Measurements from ENCODE around the gene PLXND1.

Gene PLXND1

DNA sequence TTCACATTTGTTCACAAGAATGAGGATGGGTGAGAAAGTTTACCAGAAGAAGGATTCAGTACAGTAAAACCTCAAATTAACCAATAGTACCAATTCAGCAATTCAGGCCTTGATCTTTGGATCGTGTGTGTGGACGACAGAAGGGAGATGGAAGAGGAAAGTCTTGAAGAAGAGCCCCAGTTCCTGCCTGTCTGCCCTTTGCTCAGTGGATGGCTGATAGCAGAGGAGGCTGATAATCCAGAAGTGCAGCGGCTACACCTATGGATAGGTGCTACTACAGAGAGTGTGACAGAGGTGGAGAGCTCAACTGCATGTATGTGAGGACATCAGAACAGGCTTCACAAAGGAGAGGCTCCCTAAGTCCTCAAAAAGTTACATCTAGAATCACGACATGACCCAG, 29.2 kb upstream of the PLXND1 start:
- Mint-ChIP-seq H3K4me3 (no peak overlapping the region), H3K27me3 (peaks cover 22% of the 10 kb centered on the region), H3K27ac (no peak overlapping the region), H3K4me1 (no peaks in the 10 kb centered on the region), H3K9me3 (no peaks in the 10 kb centered on the region), H3K36me3 (no peaks in the 10 kb centered on the region)
- CTCF ChIA-PET: no interaction called here
- no peak for DNase-seq

DNA sequence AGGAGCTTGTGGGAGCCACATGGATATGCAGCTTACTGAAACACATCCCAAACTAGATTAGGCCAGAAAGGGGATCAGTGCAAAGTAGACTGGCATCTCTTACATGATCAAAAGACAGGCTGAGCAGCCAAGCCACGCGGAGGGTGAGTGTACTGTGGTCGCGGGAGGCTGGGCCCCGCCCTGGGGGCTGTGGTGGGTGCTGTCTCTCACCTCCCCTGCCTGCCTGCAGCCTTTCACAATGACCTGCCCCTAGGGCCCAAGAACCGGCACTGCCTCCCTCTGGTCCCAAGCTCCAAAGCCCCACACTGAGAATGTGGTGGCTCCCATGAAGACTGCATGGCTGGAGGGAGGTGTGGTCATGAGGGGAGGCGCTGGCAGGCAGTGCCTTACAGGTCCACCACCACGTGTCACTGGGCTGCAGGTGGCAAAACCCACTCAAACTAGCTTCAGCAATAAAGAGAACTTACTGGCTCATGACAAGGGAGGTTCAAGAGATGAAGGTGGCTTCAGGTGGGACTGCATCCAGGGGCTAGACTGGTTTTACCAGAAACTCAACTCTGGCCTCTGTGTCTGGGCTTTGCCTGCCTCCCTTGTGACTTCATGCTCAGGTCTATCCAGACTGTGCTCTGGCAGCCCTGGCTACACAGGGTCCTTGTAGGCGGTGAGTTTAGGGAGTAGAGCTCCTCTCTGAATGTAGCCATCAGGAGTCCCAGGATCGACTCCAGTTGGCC, 27.4 kb upstream of the PLXND1 start:
- H3K27ac Mint-ChIP-seq: no peak overlapping the region
- peaks cover 30% of the 10 kb centered on the region for H3K27me3 Mint-ChIP-seq
- CTCF ChIA-PET: no interaction called here
- H3K4me3 Mint-ChIP-seq: no peak overlapping the region
- no peaks in the 10 kb centered on the region for H3K4me1 Mint-ChIP-seq
- DNase-seq: no peak
- no peaks in the 10 kb centered on the region for H3K36me3 Mint-ChIP-seq
- H3K9me3 Mint-ChIP-seq: no peaks in the 10 kb centered on the region

DNA sequence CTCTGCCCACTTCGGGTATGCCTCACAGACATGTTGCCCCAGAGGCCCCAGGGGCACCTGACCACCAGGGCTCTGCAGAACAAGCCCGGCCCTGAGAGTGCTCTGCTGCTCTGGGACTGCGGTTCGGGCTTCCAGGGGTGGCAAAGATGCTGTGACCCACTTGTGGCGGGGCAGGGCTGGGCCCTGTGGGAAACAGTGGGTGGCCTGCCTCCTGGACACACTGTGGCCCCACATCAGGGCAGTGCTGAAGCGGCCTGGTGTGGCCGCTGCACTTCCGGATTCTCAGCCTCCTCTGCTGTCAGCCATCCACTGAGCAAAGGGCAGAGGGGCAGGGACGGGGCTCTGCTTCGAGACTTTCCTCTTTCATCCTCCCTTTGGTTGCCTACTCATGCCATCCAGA, 26.5 kb upstream of the PLXND1 start:
- CTCF ChIA-PET: no interaction called here
- Mint-ChIP-seq H3K9me3 (no peaks in the 10 kb centered on the region), H3K36me3 (no peaks in the 10 kb centered on the region), H3K27me3 (peaks cover 37% of the 10 kb centered on the region), H3K4me3 (no peak overlapping the region), H3K4me1 (peaks cover 2% of the 10 kb centered on the region), H3K27ac (no peak overlapping the region)
- DNase-seq: no peak

DNA sequence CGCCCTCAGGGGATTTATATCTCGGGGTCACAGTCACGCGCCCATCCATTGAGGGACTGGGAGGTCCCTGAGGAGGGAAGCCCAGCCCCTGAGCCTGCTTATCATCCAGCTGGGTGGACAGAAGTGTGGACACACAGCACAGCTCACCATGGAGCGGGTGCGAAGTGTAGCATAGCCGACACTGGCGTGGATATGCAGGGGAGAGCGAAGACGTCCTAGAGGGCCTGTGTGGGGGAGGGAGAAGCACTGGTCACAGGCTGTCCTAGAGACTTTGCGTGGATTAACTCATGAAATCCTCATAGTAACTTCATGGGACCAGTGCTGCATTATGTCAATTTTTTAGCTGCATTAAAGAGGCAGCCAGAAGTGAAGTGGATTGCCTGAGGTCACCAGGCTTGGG, 26.1 kb upstream of the PLXND1 start:
- Mint-ChIP-seq H3K27ac (no peak overlapping the region), H3K27me3 (peaks cover 38% of the 10 kb centered on the region), H3K9me3 (no peaks in the 10 kb centered on the region), H3K36me3 (no peaks in the 10 kb centered on the region), H3K4me3 (no peak overlapping the region), H3K4me1 (peaks cover 6% of the 10 kb centered on the region)
- no peak for DNase-seq
- CTCF ChIA-PET: interaction anchor here (0.9 kb wide), 1 partner anchor 10 kb away, joined by 3 read pairs; no protein-coding TSS in a partner anchor

DNA sequence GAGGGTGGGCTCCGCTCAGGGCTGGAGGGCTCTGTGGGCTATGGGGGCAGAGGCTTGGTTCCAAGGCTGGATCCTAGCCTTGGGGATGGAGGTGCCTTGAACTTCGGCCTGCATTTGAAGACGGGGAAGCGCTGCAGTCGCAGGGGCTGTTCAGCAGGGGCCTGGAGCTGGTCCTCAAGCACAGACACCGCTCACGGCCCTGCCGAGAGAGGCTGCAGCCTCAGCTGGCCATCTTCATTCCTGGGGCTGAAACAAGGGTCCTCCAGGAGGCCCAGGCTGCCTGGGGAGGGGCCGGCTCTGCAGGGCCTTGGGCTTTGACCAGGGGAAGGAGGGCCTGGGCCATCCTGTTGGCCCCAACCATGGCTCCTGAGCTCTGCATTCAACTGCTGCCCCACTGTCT, 25.6 kb upstream of the PLXND1 start:
- H3K27ac Mint-ChIP-seq: no peak overlapping the region
- no peaks in the 10 kb centered on the region for H3K36me3 Mint-ChIP-seq
- H3K9me3 Mint-ChIP-seq: no peaks in the 10 kb centered on the region
- H3K27me3 Mint-ChIP-seq: peaks cover 40% of the 10 kb centered on the region
- CTCF ChIA-PET: interaction anchor here (0.9 kb wide), 1 partner anchor 10 kb away, joined by 3 read pairs; no protein-coding TSS in a partner anchor
- no peak overlapping the region for H3K4me3 Mint-ChIP-seq
- H3K4me1 Mint-ChIP-seq: peaks cover 11% of the 10 kb centered on the region
- DNase-seq: no peak

DNA sequence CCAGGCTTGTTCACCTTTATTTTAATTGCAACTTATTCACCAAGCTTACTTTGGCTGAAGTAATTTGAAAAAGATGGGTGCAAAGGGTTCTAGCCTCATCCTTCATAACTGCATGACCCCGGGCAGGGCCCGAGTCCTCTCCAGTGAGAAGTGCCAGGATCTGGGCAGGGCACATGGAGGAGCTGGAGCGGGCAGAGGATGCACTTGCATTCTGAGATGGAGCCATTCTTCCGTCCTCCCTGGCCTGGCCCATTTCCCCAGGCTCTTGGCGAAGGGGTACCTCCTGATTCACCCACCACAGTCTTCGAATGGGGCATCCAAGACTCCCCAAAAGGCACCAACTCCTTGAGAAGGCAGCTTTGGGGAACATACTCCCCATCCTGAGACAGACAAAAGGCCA, 22.5 kb upstream of the PLXND1 start:
- CTCF ChIA-PET: interaction anchor here (0.9 to 1.9 kb wide), 6 partner anchors 26 to 476 kb away, joined by 3 to 16 read pairs (median 4); no protein-coding TSS in a partner anchor
- no peaks in the 10 kb centered on the region for H3K36me3 Mint-ChIP-seq
- H3K9me3 Mint-ChIP-seq: no peaks in the 10 kb centered on the region
- no peak overlapping the region for H3K27ac Mint-ChIP-seq
- H3K4me1 Mint-ChIP-seq: peaks cover 22% of the 10 kb centered on the region
- peaks cover 59% of the 10 kb centered on the region for H3K27me3 Mint-ChIP-seq
- H3K4me3 Mint-ChIP-seq: no peak overlapping the region
- DNase-seq: no peak

DNA sequence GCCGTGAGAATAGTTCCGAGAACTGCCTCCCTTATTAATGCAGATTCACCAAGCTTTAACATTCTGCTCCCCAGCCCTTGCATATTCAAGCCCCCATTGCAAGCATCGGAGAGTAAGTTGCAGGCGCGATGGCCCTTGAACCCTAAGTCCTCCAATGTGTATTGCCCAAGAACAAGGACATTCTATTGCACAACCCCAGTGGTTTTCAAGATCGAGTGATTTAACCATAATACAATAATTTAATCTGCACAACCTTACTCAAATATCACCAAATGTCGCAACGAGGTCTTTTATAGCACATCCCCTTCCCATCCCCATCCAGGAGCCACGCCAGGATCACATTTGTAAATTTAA, 21.7 kb upstream of the PLXND1 start:
- H3K27me3 Mint-ChIP-seq: peaks cover 55% of the 10 kb centered on the region
- H3K4me1 Mint-ChIP-seq: peaks cover 22% of the 10 kb centered on the region
- no peak for DNase-seq
- CTCF ChIA-PET: interaction anchor here (0.9 to 1.9 kb wide), 12 partner anchors 11 to 470 kb away, joined by 3 to 16 read pairs (median 4); no protein-coding TSS in a partner anchor
- H3K4me3 Mint-ChIP-seq: no peak overlapping the region
- H3K36me3 Mint-ChIP-seq: no peaks in the 10 kb centered on the region
- H3K27ac Mint-ChIP-seq: no peak overlapping the region
- H3K9me3 Mint-ChIP-seq: no peaks in the 10 kb centered on the region

DNA sequence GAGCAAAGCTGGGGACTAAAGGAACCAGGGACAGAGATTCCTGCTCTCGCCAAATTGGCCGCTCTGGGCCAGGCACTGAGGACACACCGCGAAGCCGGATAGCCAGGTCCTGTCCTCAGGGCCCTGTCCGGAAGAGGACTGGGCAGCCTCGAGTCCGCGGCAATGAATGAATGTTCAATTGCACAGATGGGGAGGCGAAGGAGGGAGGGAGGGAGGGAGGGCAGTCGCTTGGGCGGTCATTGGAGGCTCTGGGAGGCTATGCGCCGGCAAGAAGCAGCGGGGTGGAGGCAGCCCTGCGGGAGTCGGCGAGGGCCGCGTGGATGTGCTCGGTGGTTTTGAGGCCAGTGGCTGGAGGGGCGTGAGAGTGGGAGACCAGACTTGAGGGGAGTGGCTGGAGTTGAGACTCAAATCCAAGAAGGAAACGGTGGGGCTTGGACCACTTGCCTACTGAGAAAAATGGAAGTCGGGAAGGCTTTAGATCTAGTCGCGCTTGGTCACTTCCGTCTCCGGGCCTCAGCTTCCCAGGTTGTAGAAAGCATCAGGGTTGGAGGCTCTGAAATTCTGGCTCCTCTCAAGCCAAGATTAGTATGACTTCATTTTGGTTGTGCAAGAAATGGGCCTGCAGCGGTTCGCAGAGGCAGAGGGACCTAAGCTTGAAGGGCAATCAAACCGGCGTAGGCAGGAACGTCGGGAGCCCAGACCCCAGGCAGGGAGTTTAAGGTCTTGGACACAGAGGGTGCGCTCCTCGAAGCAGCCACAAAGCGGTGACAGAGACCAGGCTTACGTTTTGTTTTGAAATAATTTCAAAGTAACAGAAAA, 21.1 kb upstream of the PLXND1 start:
- H3K4me1 Mint-ChIP-seq: peaks cover 22% of the 10 kb centered on the region
- H3K36me3 Mint-ChIP-seq: no peaks in the 10 kb centered on the region
- peaks cover 59% of the 10 kb centered on the region for H3K27me3 Mint-ChIP-seq
- CTCF ChIA-PET: interaction anchor here (0.7 to 1.9 kb wide), 15 partner anchors 11 to 471 kb away, joined by 3 to 16 read pairs (median 3); no protein-coding TSS in a partner anchor
- H3K4me3 Mint-ChIP-seq: peak overlapping the region; percentile 71
- no peak overlapping the region for H3K27ac Mint-ChIP-seq
- peak; percentile 76 for DNase-seq
- H3K9me3 Mint-ChIP-seq: no peaks in the 10 kb centered on the region

DNA sequence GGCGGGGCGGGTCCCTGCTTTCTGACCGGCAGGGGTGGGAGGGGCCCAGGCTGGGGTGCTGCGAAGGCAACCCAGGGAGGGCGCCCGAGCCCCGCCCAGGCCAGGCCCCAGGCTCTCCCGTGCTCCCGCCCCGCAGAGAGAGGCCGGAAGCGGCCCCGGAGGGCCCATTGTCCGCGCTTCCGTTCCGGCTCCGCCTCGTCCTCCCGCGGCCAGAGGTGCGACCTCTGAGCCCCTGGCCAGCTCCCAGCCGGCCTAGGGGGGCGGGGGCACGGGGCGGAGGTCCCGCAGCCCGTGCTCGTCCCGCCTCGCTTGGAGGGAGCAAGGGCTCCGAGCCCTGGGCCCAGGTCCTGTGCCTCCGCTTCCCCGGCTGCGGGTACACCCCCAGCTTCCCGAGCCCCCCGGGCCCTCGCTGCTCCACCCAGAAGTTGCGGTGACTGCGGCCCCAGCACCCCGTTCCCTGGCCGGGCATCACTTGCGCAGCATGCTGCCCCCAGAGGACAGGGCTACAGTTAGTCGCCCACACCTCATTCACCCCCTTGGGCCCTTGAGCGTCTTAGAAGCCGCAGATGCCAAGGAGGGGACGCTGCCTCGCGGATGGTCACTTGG, 20.4 kb upstream of the PLXND1 start:
- DNase-seq: peak; percentile 76
- Mint-ChIP-seq H3K36me3 (no peaks in the 10 kb centered on the region), H3K27ac (no peak overlapping the region), H3K4me1 (peaks cover 22% of the 10 kb centered on the region), H3K9me3 (no peaks in the 10 kb centered on the region), H3K4me3 (peak overlapping the region; percentile 71), H3K27me3 (peaks cover 60% of the 10 kb centered on the region)
- CTCF ChIA-PET: interaction anchor here (0.7 to 1.4 kb wide), 7 partner anchors 23 to 471 kb away, joined by 3 to 5 read pairs (median 3); no protein-coding TSS in a partner anchor

DNA sequence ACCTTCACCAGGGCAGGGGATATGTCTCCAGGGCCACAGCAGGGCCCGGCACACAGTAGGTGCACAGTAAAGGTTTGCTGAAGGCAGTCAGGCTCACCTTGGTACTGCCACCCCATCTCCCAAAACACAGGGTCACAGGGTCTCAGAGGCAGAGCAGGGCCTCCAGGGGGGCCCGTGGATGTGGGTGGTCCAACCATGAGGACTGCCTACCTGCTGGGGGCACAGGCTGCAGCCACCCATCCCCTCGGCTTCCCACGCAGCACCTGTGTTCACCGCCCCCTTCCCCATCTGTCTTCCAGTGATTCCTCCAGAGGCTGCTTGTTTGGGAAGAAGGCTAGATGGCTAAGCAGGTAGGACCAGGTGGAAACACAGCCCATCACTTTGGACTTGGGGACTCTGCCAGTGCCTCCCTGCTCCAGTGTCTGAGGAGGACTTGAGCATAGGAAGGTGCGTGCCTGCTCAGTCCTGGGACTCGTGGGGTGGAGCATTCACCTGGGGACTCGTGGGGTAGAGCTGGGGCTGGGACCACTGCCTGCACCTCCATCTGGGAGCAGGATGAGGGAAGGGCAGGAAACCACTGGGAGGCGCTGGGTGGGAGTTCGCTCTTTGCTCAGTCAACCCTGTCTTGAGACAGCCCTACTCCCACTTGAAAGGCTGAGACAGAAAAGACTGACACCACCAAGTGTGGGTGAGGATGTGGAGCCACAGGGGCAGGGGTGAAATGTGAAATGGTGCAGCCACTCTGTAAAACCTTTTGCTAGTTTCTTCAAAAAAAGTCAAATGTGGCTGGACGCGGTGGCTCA, 18.8 kb upstream of the PLXND1 start:
- no peaks in the 10 kb centered on the region for H3K36me3 Mint-ChIP-seq
- H3K4me3 Mint-ChIP-seq: peak overlapping the region; percentile 31
- peaks cover 71% of the 10 kb centered on the region for H3K27me3 Mint-ChIP-seq
- no peak for DNase-seq
- peaks cover 22% of the 10 kb centered on the region for H3K4me1 Mint-ChIP-seq
- H3K27ac Mint-ChIP-seq: no peak overlapping the region
- no peaks in the 10 kb centered on the region for H3K9me3 Mint-ChIP-seq
- CTCF ChIA-PET: interaction anchor here (1.3 kb wide), 1 partner anchor 204 kb away, joined by 5 read pairs; no protein-coding TSS in a partner anchor

DNA sequence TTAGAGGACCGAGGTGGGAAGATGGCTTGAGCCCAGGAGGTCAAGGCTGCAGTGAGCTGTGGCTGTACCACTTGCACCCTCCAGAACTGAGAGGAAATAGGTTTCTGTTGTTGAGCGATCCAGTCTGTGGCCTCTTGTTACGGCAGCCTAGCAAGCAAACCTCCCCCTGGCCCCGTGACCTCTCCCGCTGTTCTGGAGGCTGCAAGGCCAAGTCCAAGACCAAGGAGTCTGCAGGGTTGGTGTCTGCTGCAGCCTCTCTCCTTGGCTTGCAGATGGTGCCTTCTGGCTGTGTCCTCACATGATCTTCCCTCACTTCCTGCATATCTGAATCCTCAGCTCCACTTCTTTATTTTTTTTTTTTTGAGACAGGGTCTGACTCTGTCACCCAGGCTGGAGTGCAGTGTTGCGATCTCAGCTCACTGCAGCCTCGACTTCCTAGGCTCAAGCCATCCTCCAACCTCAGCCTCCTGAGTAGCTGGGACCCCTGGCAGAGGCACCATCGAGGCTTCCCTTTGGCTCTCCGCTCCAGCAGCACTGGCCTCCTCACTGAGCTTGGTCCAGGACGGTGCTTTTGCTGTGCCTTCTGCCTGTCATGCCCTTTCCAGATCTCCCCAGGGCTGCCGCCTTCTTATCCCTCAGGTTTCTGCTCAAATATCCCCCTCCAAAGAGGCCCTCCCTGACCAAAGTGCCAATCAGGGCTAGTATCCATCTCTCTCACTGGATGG, 18.0 kb upstream of the PLXND1 start:
- Mint-ChIP-seq H3K9me3 (no peaks in the 10 kb centered on the region), H3K36me3 (no peaks in the 10 kb centered on the region), H3K27ac (peak overlapping the region; percentile 37), H3K4me1 (peaks cover 22% of the 10 kb centered on the region), H3K27me3 (peaks cover 68% of the 10 kb centered on the region), H3K4me3 (no peak overlapping the region)
- CTCF ChIA-PET: no interaction called here
- no peak for DNase-seq

DNA sequence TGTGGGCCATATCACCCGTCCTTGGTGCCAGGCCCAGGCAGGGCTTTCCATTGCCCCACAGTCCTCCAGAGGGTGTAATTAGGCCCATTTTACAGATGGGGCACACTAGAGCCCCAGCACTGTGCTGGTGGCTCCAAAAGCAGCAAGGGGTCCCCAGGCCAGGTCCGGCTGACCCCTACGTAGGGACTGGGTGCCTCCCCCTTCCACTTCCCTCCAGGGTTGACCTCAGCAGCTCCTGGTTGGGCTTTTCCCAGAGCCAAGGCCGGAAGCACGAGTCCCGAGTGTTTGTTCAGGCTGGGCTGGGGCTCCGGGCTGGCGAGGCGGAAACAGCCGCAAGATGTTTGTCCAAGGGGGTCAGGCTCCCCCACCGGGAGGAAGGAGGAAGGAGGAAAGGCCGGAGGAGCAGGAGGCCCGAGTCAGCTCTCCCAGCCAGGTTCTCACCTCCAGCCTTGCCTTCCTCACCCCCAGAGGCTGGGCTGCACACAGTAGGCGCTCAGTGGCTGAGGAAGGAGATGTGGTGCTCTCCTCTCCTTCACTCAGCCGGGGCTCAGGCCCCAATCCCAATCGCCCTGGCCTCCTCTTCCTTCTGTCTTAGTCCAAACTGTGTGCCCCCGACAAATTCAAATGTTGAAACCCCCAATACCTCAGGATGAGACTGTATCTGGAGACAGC, 17.1 kb upstream of the PLXND1 start:
- H3K27me3 Mint-ChIP-seq: peaks cover 61% of the 10 kb centered on the region
- H3K4me3 Mint-ChIP-seq: no peak overlapping the region
- H3K36me3 Mint-ChIP-seq: no peaks in the 10 kb centered on the region
- H3K27ac Mint-ChIP-seq: no peak overlapping the region
- CTCF ChIA-PET: no interaction called here
- peaks cover 25% of the 10 kb centered on the region for H3K4me1 Mint-ChIP-seq
- H3K9me3 Mint-ChIP-seq: no peaks in the 10 kb centered on the region
- no peak for DNase-seq

DNA sequence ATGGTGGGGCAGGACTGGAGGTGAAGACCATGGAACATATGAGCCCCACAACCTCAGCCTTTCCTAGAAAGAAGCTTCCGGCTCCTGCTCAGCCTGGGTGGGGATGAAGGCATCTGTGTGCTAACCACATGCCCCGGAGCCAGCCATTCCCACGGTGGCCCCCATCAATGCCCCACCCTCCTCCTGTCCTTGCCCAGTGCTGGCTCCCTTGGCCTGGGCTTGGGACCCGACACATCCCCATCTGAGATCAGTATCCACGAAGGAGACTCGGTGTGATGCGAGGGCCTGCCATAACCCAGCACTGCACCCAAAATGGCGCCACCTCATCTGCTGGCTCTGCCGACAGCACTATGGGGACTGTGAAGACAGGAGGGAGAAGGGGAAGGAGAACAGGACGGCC, 16.5 kb upstream of the PLXND1 start:
- peaks cover 28% of the 10 kb centered on the region for H3K4me1 Mint-ChIP-seq
- CTCF ChIA-PET: no interaction called here
- H3K36me3 Mint-ChIP-seq: no peaks in the 10 kb centered on the region
- peaks cover 61% of the 10 kb centered on the region for H3K27me3 Mint-ChIP-seq
- no peak overlapping the region for H3K4me3 Mint-ChIP-seq
- no peak for DNase-seq
- H3K27ac Mint-ChIP-seq: no peak overlapping the region
- H3K9me3 Mint-ChIP-seq: no peaks in the 10 kb centered on the region
